MM.1S (cell line): Measurements from ENCODE around the gene PARP8.
A peak's percentile ranks its signal among the peaks of the same experiment; 100 is the strongest.
"Not testable (repeated sequence)": the region's sequence is repeated elsewhere in the genome, so short reads cannot be mapped to it uniquely, and the experiment has no call there.

Experiments used
- DNase-seq: peaks from one replicate; pipeline ENCODE4 v3.0.0-alpha.2; 2015
- H2AFZ ChIP-seq: fragments of 300-600 bp; sonication (generic); 2 replicates; pipeline ENCODE4 v1.6.0; 2016; ENCODE audit warnings: antibody characterized with exemption, low read length
- H3F3A ChIP-seq: fragments of 300-600 bp; sonication (generic); 2 replicates; pipeline ENCODE4 v1.6.1; 2016; ENCODE audit warnings: mild to moderate bottlenecking, antibody characterized with exemption, low read length, moderate library complexity, mixed read lengths; ENCODE audit not compliant: insufficient read depth
- H3K27ac ChIP-seq: fragments of 300-600 bp; sonication (generic); 2 replicates; pipeline ENCODE4 v1.5.1; 2016; ENCODE audit warnings: mild to moderate bottlenecking, low read length
- H3K27me3 ChIP-seq: fragments of 300-600 bp; sonication (generic); replicated peaks from 2 replicates; pipeline ENCODE4 v1.6.0; 2016; ENCODE audit warnings: low read length; ENCODE audit not compliant: insufficient read depth
- H3K36me3 ChIP-seq: fragments of 300-600 bp; sonication (generic); replicated peaks from 2 replicates; pipeline ENCODE4 v1.6.1; 2016; ENCODE audit warnings: mild to moderate bottlenecking, low read length, mixed read lengths; ENCODE audit not compliant: insufficient read depth
- H3K4me1 ChIP-seq: fragments of 300-600 bp; sonication (generic); 2 replicates; pipeline ENCODE4 v1.6.1; 2016; ENCODE audit warnings: low read length, mixed read lengths
- H3K4me2 ChIP-seq: fragments of 300-600 bp; sonication (generic); 2 replicates; pipeline ENCODE4 v1.6.0; 2016; ENCODE audit warnings: low read depth, low read length
- H3K4me3 ChIP-seq: fragments of 300-600 bp; sonication (generic); 2 replicates; pipeline ENCODE4 v1.5.1; 2016; ENCODE audit warnings: low read length, mixed read lengths
- H3K79me2 ChIP-seq: fragments of 300-600 bp; sonication (generic); 2 replicates; pipeline ENCODE4 v1.6.1; 2016; ENCODE audit warnings: mixed run types, low read length, mixed read lengths
- H3K9ac ChIP-seq: fragments of 300-600 bp; sonication (generic); 2 replicates; pipeline ENCODE4 v1.6.1; 2016; ENCODE audit warnings: low read length, mixed read lengths
- H3K9me2 ChIP-seq: fragments of 300-600 bp; sonication (generic); replicated peaks from 2 replicates; pipeline ENCODE4 v1.6.1; 2016; ENCODE audit warnings: mild to moderate bottlenecking, low read length, mixed read lengths; ENCODE audit not compliant: insufficient read depth
- H3K9me3 ChIP-seq: fragments of 300-600 bp; sonication (generic); replicated peaks from 2 replicates; pipeline ENCODE4 v1.6.1; 2016; ENCODE audit warnings: mild to moderate bottlenecking, low read length, mixed read lengths; ENCODE audit not compliant: insufficient read depth
- H4K20me1 ChIP-seq: fragments of 300-600 bp; sonication (generic); 2 replicates; pipeline ENCODE4 v1.6.1; 2016; ENCODE audit warnings: mild to moderate bottlenecking, low read length, moderate library complexity, mixed read lengths; ENCODE audit not compliant: insufficient read depth
- CTCF ChIP-seq: fragments of 300-600 bp; sonication (generic); IDR thresholded peaks from 2 replicates; pipeline ENCODE4 v1.5.1; 2016; ENCODE audit warnings: antibody characterized with exemption, low read length, mixed read lengths
- EZH2 ChIP-seq: fragments of 300-600 bp; sonication (generic); optimal IDR thresholded peaks from 2 replicates; pipeline ENCODE3; 2017; ENCODE audit warnings: low read depth, mild to moderate bottlenecking, antibody characterized with exemption, low read length, mixed read lengths
- EZH2phosphoT487 ChIP-seq: fragments of 300-600 bp; sonication (generic); IDR thresholded peaks from 2 replicates; pipeline ENCODE4 v1.6.1; 2018; ENCODE audit warnings: antibody characterized with exemption, low read length

Gene PARP8

GRCh38 chr5:50663636-50664035 lies 2.8 kb upstream of the PARP8 start:
- H2AFZ ChIP-seq = no peak overlapping the region
- peaks cover 24% of the 10 kb centered on the region for H3F3A ChIP-seq
- no peaks in the 10 kb centered on the region for H3K36me3 ChIP-seq
- H3K9me3 ChIP-seq = no peaks in the 10 kb centered on the region
- no peak for TF ChIP-seq CTCF
- no peak for TF ChIP-seq EZH2phosphoT487
- no peak for TF ChIP-seq EZH2
- H3K4me2 ChIP-seq = no peak overlapping the region
- H3K4me1 ChIP-seq = peaks cover 7% of the 10 kb centered on the region
- no peaks in the 10 kb centered on the region for H3K9me2 ChIP-seq
- no peak overlapping the region for H3K27ac ChIP-seq
- no peak for DNase-seq
- H3K27me3 ChIP-seq = no peaks in the 10 kb centered on the region
- H3K9ac ChIP-seq = no peak overlapping the region
- H3K4me3 ChIP-seq = no peak overlapping the region
- H4K20me1 ChIP-seq = no peaks in the 10 kb centered on the region
- peaks cover 6% of the 10 kb centered on the region for H3K79me2 ChIP-seq

- no peak overlapping the region; the same call in 1 of the 2 replicates for H3K9ac ChIP-seq
- H2AFZ ChIP-seq = no peak overlapping the region
- no peak for DNase-seq
- H3K79me2 ChIP-seq = peaks cover 20% of the 10 kb centered on the region
- no peaks in the 10 kb centered on the region for H3K27me3 ChIP-seq
- no peaks in the 10 kb centered on the region for H3K9me2 ChIP-seq
- no peaks in the 10 kb centered on the region for H3K36me3 ChIP-seq
- no peak for TF ChIP-seq CTCF
- no peak for TF ChIP-seq EZH2phosphoT487
- no peak for TF ChIP-seq EZH2
- H3F3A ChIP-seq = peaks cover 29% of the 10 kb centered on the region
- H4K20me1 ChIP-seq = no peaks in the 10 kb centered on the region
- H3K9me3 ChIP-seq = no peaks in the 10 kb centered on the region
- peaks cover 18% of the 10 kb centered on the region for H3K4me1 ChIP-seq
- peak overlapping the region; percentile 99; the same call in 1 of the 2 replicates for H3K27ac ChIP-seq
- H3K4me3 ChIP-seq = 0 out of 2 replicates have a peak overlapping the region, but pooled peaks have one; percentile 8
- H3K4me2 ChIP-seq = peak overlapping the region; percentile 51; the same call in 1 of the 2 replicates
Observed at GRCh38 chr5:50665091-50665490, 1.3 kb upstream of the PARP8 start.

- H3K4me2 ChIP-seq = peak overlapping the region; percentile 73
- peak overlapping the region; percentile 99 for H3K27ac ChIP-seq
- peak; percentile 65 for DNase-seq
- not testable (repeated sequence) for H3K27me3 ChIP-seq, H3K9me3 ChIP-seq, H4K20me1 ChIP-seq, H2AFZ ChIP-seq, H3K9me2 ChIP-seq, H3K36me3 ChIP-seq
- peaks cover 26% of the 10 kb centered on the region for H3K79me2 ChIP-seq
- H3F3A ChIP-seq = peaks cover 29% of the 10 kb centered on the region
- H3K4me1 ChIP-seq = peaks cover 18% of the 10 kb centered on the region
- peak overlapping the region; percentile 98 for H3K4me3 ChIP-seq
- peak overlapping the region; percentile 99 for H3K9ac ChIP-seq
Observed at GRCh38 chr5:50665761-50666202, 655 bp upstream of the PARP8 start.

GRCh38 chr5:50667023-50667652 lies 701 bp downstream of the PARP8 start:
- no peak for DNase-seq
- Histone ChIP-seq H3F3A (peaks cover 29% of the 10 kb centered on the region), H3K4me3 (peak overlapping the region; percentile 98), H3K9me3 (no peaks in the 10 kb centered on the region), H2AFZ (peak overlapping the region; percentile 35; the same call in 1 of the 2 replicates), H4K20me1 (no peaks in the 10 kb centered on the region), H3K4me2 (peak overlapping the region; percentile 70), H3K9me2 (no peaks in the 10 kb centered on the region), H3K4me1 (peaks cover 20% of the 10 kb centered on the region), H3K27me3 (no peaks in the 10 kb centered on the region), H3K36me3 (no peaks in the 10 kb centered on the region), H3K27ac (peak overlapping the region; percentile 99), H3K79me2 (peaks cover 35% of the 10 kb centered on the region), H3K9ac (peak overlapping the region; percentile 99)
- TF ChIP-seq EZH2 (no peak), CTCF (no peak), EZH2phosphoT487 (no peak)
